HepG2 (cell line): Measurements from ENCODE around the gene KLHDC8B. TPM values are rescaled to one million over a fixed set of nuclear protein-coding genes. Genes with fewer than 3 reads are reported as not detected.

Experiments
- NFE2L1 ChIP-seq: sonication (generic); formaldehyde crosslinking; IDR thresholded peaks from 2 replicates; pipeline ENCODE4 v1.4.0; 2020; ENCODE audit warnings: missing genetic modification reagents, mild to moderate bottlenecking, borderline replicate concordance
- SCMH1 ChIP-seq: sonication (generic); formaldehyde crosslinking; IDR thresholded peaks from 2 replicates; pipeline ENCODE4 v1.9.0; 2021; ENCODE audit warnings: missing genetic modification reagents, mild to moderate bottlenecking, borderline replicate concordance
- THAP9 ChIP-seq: sonication (generic); formaldehyde crosslinking; IDR thresholded peaks from 2 replicates; pipeline ENCODE4; 2020; ENCODE audit warnings: missing genetic modification reagents, mild to moderate bottlenecking, borderline replicate concordance
- ZNF564 ChIP-seq: sonication (generic); formaldehyde crosslinking; IDR thresholded peaks from 2 replicates; pipeline ENCODE4 v1.8.1; 2023; ENCODE audit warnings: mild to moderate bottlenecking, missing genetic modification reagents
- ZNF572 ChIP-seq: sonication (generic); formaldehyde crosslinking; IDR thresholded peaks from 2 replicates; pipeline ENCODE4 v1.5.1; 2020; ENCODE audit warnings: mild to moderate bottlenecking, missing genetic modification reagents
- ZNF605 ChIP-seq: sonication (generic); formaldehyde crosslinking; IDR thresholded peaks from 2 replicates; pipeline ENCODE4 v1.8.0; 2022; ENCODE audit warnings: mild to moderate bottlenecking, missing genetic modification reagents
- ZNF747 ChIP-seq: sonication (generic); formaldehyde crosslinking; IDR thresholded peaks from 2 replicates; pipeline ENCODE4 v1.8.1; 2023; ENCODE audit warnings: missing genetic modification reagents, mild to moderate bottlenecking, borderline replicate concordance
- polyA plus RNA-seq, 8 experiments: library from polyadenylated mRNA; depleted of rRNA in 3 of 8; stranded (reverse) in 7 of 8; unstranded in 1 of 8; fragments of >200 nt; fragmentation: Illumina TruSeq in 4 of 8; extraction: Trizol in 4 of 8; gene quantifications; 2 replicates each; pipeline versions ENCODE4 v1.2.1 to v1.2.3, GENCODE V29; 2011 to 2016; ENCODE audit warnings: low read depth in 4 of 8, missing spikeins in 1 of 8, mixed read lengths in 1 of 8; ENCODE audit not compliant: insufficient read depth in 1 of 8
- total RNA-seq, 5 experiments: library from RNA; depleted of rRNA; stranded (reverse); fragments of >200 nt; fragmentation: Illumina TruSeq; extraction: Trizol; gene quantifications; 2 replicates each; pipeline ENCODE4 v1.2.3, GENCODE V29; 2016; ENCODE audit warnings: low read depth in 1 of 5

The KLHDC8B gene
- total and polyA plus RNA-seq, 2 of the 13 experiments (the other 11 are each of a cell fraction or from before 2014, with no cell fraction given), result 17.2 to 17.8 TPM

DNA sequence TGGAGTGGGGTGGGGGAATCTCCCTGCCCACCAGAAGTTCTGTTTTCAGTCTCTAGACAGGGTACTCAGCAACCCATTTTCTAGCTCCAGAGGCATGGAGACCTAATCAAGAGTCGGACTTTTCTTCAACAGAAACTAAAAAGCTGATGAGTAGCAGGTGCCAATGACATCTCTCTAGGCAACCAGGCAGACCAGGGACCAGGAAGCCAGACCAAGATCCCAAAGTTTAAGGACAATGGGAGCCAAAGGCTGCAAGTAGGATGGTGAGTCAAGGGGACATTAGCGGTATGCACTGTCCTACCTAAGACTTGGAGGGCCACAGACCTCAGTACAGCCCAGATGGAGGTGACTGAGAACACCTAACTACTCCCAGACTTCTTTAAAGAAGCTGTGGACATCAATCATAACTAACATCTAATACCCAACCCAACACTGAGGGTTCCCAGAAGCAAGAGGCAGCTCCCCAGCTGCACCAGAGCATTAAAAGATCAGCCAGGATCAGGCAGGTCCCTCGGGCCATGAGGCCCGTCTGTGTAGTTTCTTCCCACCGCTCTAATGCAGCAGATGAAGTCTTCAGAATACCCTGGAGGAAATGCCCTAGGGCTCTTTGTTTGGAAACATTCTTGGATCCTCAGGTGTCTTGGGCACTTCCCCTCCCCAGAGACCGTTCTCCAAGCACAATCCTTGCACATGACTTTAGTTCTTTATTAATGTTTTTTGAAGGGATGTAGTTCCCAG, 6.2 kb upstream of the KLHDC8B start (continued):
- peak; percentile 6; the same call in 1 of the 2 replicates for TF ChIP-seq ZNF564 (CRISPR knock-in tag)
- no peak for TF ChIP-seq ZNF747 (CRISPR knock-in tag)
- 0 out of 2 replicates have a peak, but pooled peaks have one; percentile 5 for TF ChIP-seq THAP9 (CRISPR knock-in tag)
- TF ChIP-seq SCMH1 (CRISPR knock-in tag), result no peak
- TF ChIP-seq NFE2L1 (CRISPR knock-in tag), result no peak
- TF ChIP-seq ZNF605 (CRISPR knock-in tag), result 0 out of 2 replicates have a peak, but pooled peaks have one; percentile 7
- 0 out of 2 replicates have a peak, but pooled peaks have one; percentile 56 for TF ChIP-seq ZNF572 (CRISPR knock-in tag)
